B cell (primary cell): ENCODE data around the gene UPB1. TPM values are rescaled to one million over a fixed set of nuclear protein-coding genes. Genes with fewer than 3 reads are reported as not detected.
A peak's percentile ranks its signal among the peaks of the same experiment; 100 is the strongest.

Source experiments
- ATAC-seq: fragments of 200-7000 bp; cut with Tn5 transposase; one replicate; pipeline ENCODE4 v1.10.0; 2021; ENCODE audit warnings: low read depth, mild to moderate bottlenecking, moderate number of reproducible peaks, moderate library complexity
- CTCF ChIA-PET: fragments of 350-600 bp; sonication (Branson Sonifier 250); formaldehyde crosslinking; loops from one replicate; lab custom pipeline; 2021; ENCODE audit warnings: antibody characterized with exemption, inconsistent platforms; lab: Charles Lee
- POLR2A ChIA-PET: fragments of 350-600 bp; sonication (Branson Sonifier 250); formaldehyde crosslinking; loops from one replicate; lab custom pipeline; 2021; ENCODE audit warnings: antibody characterized with exemption; lab: Charles Lee
- DNase-seq: peaks from one replicate; pipeline ENCODE4 v3.0.0; 2013
- H2AFZ ChIP-seq: 2 replicates; pipeline ENCODE4 v1.6.1; 2012; ENCODE audit warnings: mild to moderate bottlenecking, low read depth, low read length; ENCODE audit not compliant: insufficient read depth, poor library complexity, severe bottlenecking
- H3K27ac ChIP-seq, 2 donors: 1 replicate in 1 of 2; 2 replicates in 1 of 2; pipeline ENCODE4 v1.5.1; 2012 to 2013; ENCODE audit warnings: low read length in 2 of 2, mild to moderate bottlenecking in 2 of 2, moderate library complexity in 1 of 2
- H3K27me3 ChIP-seq, 4 experiments: fragments of 200-600 bp in 1 of 4; sonication (generic) in 1 of 4; replicated peaks in 1 of 4; 1 replicate in 2 of 4; 2 replicates in 2 of 4; pipeline versions ENCODE4 v1.6.1 to v1.7.0; 2013 to 2016; ENCODE audit warnings: low read length in 3 of 4, mild to moderate bottlenecking in 2 of 4, mixed read lengths in 1 of 4, moderate library complexity in 1 of 4; ENCODE audit not compliant: insufficient read depth in 4 of 4, control insufficient read depth in 3 of 4; ENCODE audit errors: control extremely low read depth in 1 of 4
- H3K36me3 ChIP-seq, 2 experiments: replicated peaks in 1 of 2; 1 replicate in 1 of 2; 2 replicates in 1 of 2; pipeline versions ENCODE4 v1.6.1 to v1.7.1; 2013; ENCODE audit warnings: low read length in 1 of 2; ENCODE audit not compliant: insufficient read depth in 2 of 2, control insufficient read depth in 1 of 2; ENCODE audit errors: control extremely low read depth in 1 of 2, extremely low read depth in 1 of 2
- H3K4me1 ChIP-seq, 2 donors: fragments of 200-600 bp in 1 of 2; sonication (generic) in 1 of 2; 1 replicate in 1 of 2; 2 replicates in 1 of 2; pipeline versions ENCODE4 v1.5.1 to v1.6.1; 2013 to 2017; ENCODE audit warnings: low read length in 2 of 2; ENCODE audit not compliant: control insufficient read depth in 2 of 2, insufficient read depth in 2 of 2
- H3K4me2 ChIP-seq: replicated peaks from 2 replicates; pipeline ENCODE3; 2012; ENCODE audit warnings: mild to moderate bottlenecking, low read depth, low read length; ENCODE audit not compliant: poor library complexity, severe bottlenecking
- H3K4me3 ChIP-seq, 5 experiments: fragments of 200-600 bp in 1 of 5; sonication (generic) in 1 of 5; 1 replicate in 3 of 5; 2 replicates in 2 of 5; pipeline versions ENCODE4 v1.5.1 to v1.7.0; 2011 to 2016; ENCODE audit warnings: low read length in 4 of 5, mild to moderate bottlenecking in 4 of 5, low read depth in 2 of 5, control low read depth in 1 of 5, moderate library complexity in 1 of 5; ENCODE audit not compliant: insufficient read depth in 1 of 5; ENCODE audit errors: control extremely low read depth in 1 of 5, extremely low read depth in 1 of 5
- H3K79me2 ChIP-seq: fragments of 200-600 bp; sonication (generic); one replicate; pipeline ENCODE4 v1.6.0; 2016; ENCODE audit warnings: low read length; ENCODE audit not compliant: control insufficient read depth, insufficient read depth
- H3K9ac ChIP-seq: fragments of 200-600 bp; sonication (generic); 2 replicates; pipeline ENCODE4 v1.6.1; 2017; ENCODE audit warnings: mild to moderate bottlenecking, low read length, moderate library complexity
- H3K9me3 ChIP-seq, 3 donors: one replicate each; pipeline versions ENCODE4 v1.6.1 to v1.7.1; 2013; ENCODE audit warnings: low read length in 2 of 3; ENCODE audit not compliant: control insufficient read depth in 2 of 3, insufficient read depth in 1 of 3; ENCODE audit errors: control extremely low read depth in 1 of 3
- H4K20me1 ChIP-seq: 2 replicates; pipeline ENCODE4 v1.6.0; 2012; ENCODE audit warnings: mild to moderate bottlenecking, low read length; ENCODE audit not compliant: insufficient read depth, control insufficient read depth, poor library complexity, severe bottlenecking
- H3K27ac Mint-ChIP-seq: one replicate; pipeline ENCODE4 v1.8.0; 2021; ENCODE audit warnings: mixed read lengths
- H3K27me3 Mint-ChIP-seq: one replicate; pipeline ENCODE4 v1.8.0; 2021; ENCODE audit warnings: mixed read lengths
- H3K4me1 Mint-ChIP-seq: one replicate; pipeline ENCODE4 v1.8.0; 2021; ENCODE audit warnings: mixed read lengths
- H3K4me3 Mint-ChIP-seq: one replicate; pipeline ENCODE4 v1.8.0; 2021; ENCODE audit warnings: mixed read lengths
- H3K9me3 Mint-ChIP-seq: one replicate; pipeline ENCODE4 v1.8.0; 2022; ENCODE audit warnings: mixed read lengths; ENCODE audit not compliant: insufficient read depth
- CTCF ChIP-seq: fragments of 200-600 bp; IDR thresholded peaks from one replicate; pipeline ENCODE4 v1.8.0; 2022; ENCODE audit warnings: antibody characterized with exemption, mild to moderate bottlenecking
- EZH2 ChIP-seq: IDR thresholded peaks from 2 replicates; pipeline ENCODE4 v1.6.1; 2012; ENCODE audit warnings: borderline replicate concordance, low read depth, mild to moderate bottlenecking, moderate library complexity, low read length; ENCODE audit not compliant: insufficient read depth, poor library complexity, severe bottlenecking
- WGBS: methylation state at CpG from one replicate; pipeline ENCODE4 v1.1.5; 2013; ENCODE audit warnings: missing lambda C conversion rate; ENCODE audit not compliant: insufficient coverage; 5-methylcytosine and 5-hydroxymethylcytosine counted together
- intact Hi-C: fragments of 100-400 bp; cut with micrococcal nuclease; formaldehyde crosslinking; loops from one replicate; pipeline ENCODE4 v1.10.0; 2022
- polyA plus RNA-seq: library from polyadenylated mRNA; depleted of rRNA; stranded (reverse); fragments of >200 nt; gene quantifications from 2 replicates; pipeline ENCODE4 v1.2.3, GENCODE V29; 2012
- total RNA-seq, 2 donors: library from RNA; stranded (reverse); fragments of 120-200 nt in 1 of 2; gene quantifications; 1 replicate in 1 of 2; 2 replicates in 1 of 2; pipeline versions ENCODE4 v1.2.3 to v1.2.4, GENCODE V29; 2013 to 2022

Gene UPB1
- total and polyA plus RNA-seq, 2 donors (not counting 1 experiment from before 2014, with no cell fraction given) = 1.2 to 4.0 TPM

GRCh38 chr22:24445481-24446259 is 49.5 kb upstream of the UPB1 start:
- Mint-ChIP-seq H3K4me3 (no peak overlapping the region), H3K27ac (no peak overlapping the region), H3K9me3 (no peaks in the 10 kb centered on the region), H3K4me1 (peaks cover 34% of the 10 kb centered on the region), H3K27me3 (no peaks in the 10 kb centered on the region)
- Histone ChIP-seq H3K27ac (no peak overlapping the region), H3K9me3 (no peaks in the 10 kb centered on the region), H3K4me2 (no peak overlapping the region), H3K36me3 (peaks cover 11 to 34% of the 10 kb centered on the region in 2 experiments), H3K79me2 (peaks cover 57% of the 10 kb centered on the region), H3K9ac (no peak overlapping the region), H4K20me1 (peaks cover 42% of the 10 kb centered on the region), H3K4me1 (peaks cover 4 to 17% of the 10 kb centered on the region in 2 donors), H3K4me3 (no peak overlapping the region), H3K27me3 (no peaks in the 10 kb centered on the region), H2AFZ (no peak overlapping the region)
- no peak for TF ChIP-seq CTCF
- no peak for TF ChIP-seq EZH2
- ATAC-seq (peak; percentile 43), DNase-seq (no peak)
- ChIA-PET POLR2A (no interaction called here), CTCF (interaction anchor here (1.2 kb wide), 1 partner anchor 57 kb away, joined by 3 read pairs; no protein-coding TSS in a partner anchor)
- intact Hi-C loops = no loop called here
- 95% methylated on average over 9 of the region's 11 CpGs for WGBS

GRCh38 chr22:24446260-24446611 is 48.9 kb upstream of the UPB1 start:
- no peaks in the 10 kb centered on the region for H3K27me3 ChIP-seq

More at GRCh38 chr22:24446260-24446611, 48.9 kb upstream of the UPB1 start:
- no CpG with 5 or more reads among the region's 3 CpGs for WGBS
- H3K4me1 ChIP-seq = peaks cover 8 to 19% of the 10 kb centered on the region in 2 donors
- POLR2A ChIA-PET = no interaction called here
- H3K4me3 ChIP-seq = no peak overlapping the region
- intact Hi-C loops = no loop called here
- ATAC-seq = no peak
- Mint-ChIP-seq H3K27me3 (no peaks in the 10 kb centered on the region), H3K4me3 (no peak overlapping the region), H3K9me3 (no peaks in the 10 kb centered on the region), H3K4me1 (peaks cover 33% of the 10 kb centered on the region), H3K27ac (no peak overlapping the region)
- no peak overlapping the region for H3K9ac ChIP-seq
- H4K20me1 ChIP-seq = peaks cover 36% of the 10 kb centered on the region
- H3K36me3 ChIP-seq = peaks cover 11 to 28% of the 10 kb centered on the region in 2 experiments
- peaks cover 51% of the 10 kb centered on the region for H3K79me2 ChIP-seq
- no peak for DNase-seq
- CTCF ChIA-PET = interaction anchor here (1.0 to 1.2 kb wide), 2 partner anchors 10 to 57 kb away, joined by 3 read pairs; no protein-coding TSS in a partner anchor
- no peak overlapping the region for H2AFZ ChIP-seq
- peaks cover 0 to 2% (median 1%) of the 10 kb centered on the region in 3 donors for H3K9me3 ChIP-seq
- no peak overlapping the region for H3K27ac ChIP-seq
- TF ChIP-seq EZH2 (no peak), CTCF (no peak)
- no peak overlapping the region for H3K4me2 ChIP-seq
